AG04449 (cell line): ENCODE results near the gene PITPNM2.

Experiments used
- CTCF ChIA-PET: fragments of 350-600 bp; formaldehyde crosslinking; extraction: SDS; loops from one replicate; lab custom pipeline; 2021; ENCODE audit warnings: antibody characterized with exemption; lab: Yijun Ruan, JAX
- POLR2A ChIA-PET: fragments of 400-600, 350-600 bp; formaldehyde crosslinking; extraction: SDS; loops from one replicate; lab custom pipeline; 2020; ENCODE audit warnings: antibody characterized with exemption, inconsistent platforms; lab: Yijun Ruan, JAX
- DNase-seq: peaks from one replicate; pipeline ENCODE4 v3.0.0-alpha.2; 2010; ENCODE audit warnings: low read depth, low spot score
- H3K4me3 ChIP-seq: 2 replicates; pipeline ENCODE4 v1.5.1; 2011; ENCODE audit warnings: low read depth, mild to moderate bottlenecking, control low read depth, low read length
- CTCF ChIP-seq: IDR thresholded peaks from one replicate; pipeline ENCODE4 v1.5.1; 2011; ENCODE audit warnings: mild to moderate bottlenecking, moderate library complexity, low read length, control low read depth, inconsistent platforms; ENCODE audit not compliant: insufficient read depth; ENCODE audit errors: missing control alignments

Gene PITPNM2

GRCh38 chr12:123135688-123136087 lies 15.2 kb downstream of the PITPNM2 start:
- H3K4me3 ChIP-seq: no peak overlapping the region
- no peak for TF ChIP-seq CTCF
- CTCF ChIA-PET: interaction anchor here (0.8 kb wide), 1 partner anchor 10 kb away, joined by 3 read pairs; no protein-coding TSS in a partner anchor
- POLR2A ChIA-PET: interaction anchor here (1.1 kb wide), 1 partner anchor 97 kb away, joined by 3 read pairs; the partner anchor contains the start of genes MPHOSPH9 and MTRFR
- no peak for DNase-seq

- TF ChIP-seq CTCF: no peak
- POLR2A ChIA-PET: interaction anchor here (1.1 kb wide), 1 partner anchor 98 kb away, joined by 3 read pairs; the partner anchor contains the start of genes MPHOSPH9 and MTRFR
- CTCF ChIA-PET: interaction anchor here (0.8 kb wide), 1 partner anchor 11 kb away, joined by 3 read pairs; no protein-coding TSS in a partner anchor
- no peak for DNase-seq
- no peak overlapping the region for H3K4me3 ChIP-seq
These were observed 16.1 kb downstream of the PITPNM2 start for GRCh38 chr12:123134826-123135225.

- no peak overlapping the region for H3K4me3 ChIP-seq
- TF ChIP-seq CTCF: no peak
- POLR2A ChIA-PET: no interaction called here
- CTCF ChIA-PET: no interaction called here
- DNase-seq: no peak
These were observed 16.6 kb downstream of the PITPNM2 start for GRCh38 chr12:123134271-123134671.

- ChIA-PET POLR2A (no interaction called here), CTCF (no interaction called here)
- no peak for TF ChIP-seq CTCF
- DNase-seq: no peak
- no peak overlapping the region for H3K4me3 ChIP-seq
These were observed 17.2 kb downstream of the PITPNM2 start for GRCh38 chr12:123133701-123134100.

- H3K4me3 ChIP-seq: no peak overlapping the region
- ChIA-PET POLR2A (no interaction called here), CTCF (interaction anchor here (1.2 kb wide), 1 partner anchor 89 kb away, joined by 3 read pairs; no protein-coding TSS in a partner anchor)
- TF ChIP-seq CTCF: no peak
- DNase-seq: no peak
These were observed 17.8 kb downstream of the PITPNM2 start for GRCh38 chr12:123132951-123133619.

- no peak overlapping the region for H3K4me3 ChIP-seq
- DNase-seq: no peak
- no peak for TF ChIP-seq CTCF
- ChIA-PET CTCF (interaction anchor here (1.2 kb wide), 1 partner anchor 88 kb away, joined by 3 read pairs; no protein-coding TSS in a partner anchor), POLR2A (no interaction called here)
These were observed 18.9 kb downstream of the PITPNM2 start for GRCh38 chr12:123131879-123132402.
